Measurements from ENCODE around the gene RBM39. TPM values are rescaled to one million over a fixed set of nuclear protein-coding genes. Genes with fewer than 3 reads are reported as not detected.

Gene RBM39
- total and polyA plus RNA-seq, 2 of the 13 experiments (the other 11 are each of a cell fraction or from before 2014, with no cell fraction given): 788 to 920 TPM

DNA sequence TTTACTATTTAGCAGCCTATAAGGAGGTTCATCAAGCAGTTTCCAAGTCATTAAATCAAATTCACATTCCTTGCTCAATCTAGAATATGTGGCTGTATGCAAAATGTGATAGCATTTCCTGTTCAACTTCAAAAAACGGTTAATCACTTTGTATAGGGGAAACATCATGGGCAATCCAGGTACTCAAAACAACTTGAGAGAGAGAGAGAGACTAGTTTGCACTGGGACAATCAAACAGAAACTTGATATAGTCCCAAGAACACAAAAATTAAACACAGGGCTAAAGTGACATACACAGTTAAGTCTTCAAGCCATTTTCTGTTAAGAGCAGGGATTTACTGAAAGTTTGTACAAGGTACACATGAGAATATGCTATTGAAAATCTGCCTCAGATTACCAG lies 84.8 kb downstream of the RBM39 start:
- CTCF ChIA-PET (ENCODE audit: low intra/inter-chr PET ratio, low total read pairs): no interaction called here
- in situ Hi-C loops (cut with HindIII; ENCODE audit: extremely low pct_ligation_motif_present, low pct_unique_long_range_greater_than_20kb) (no loop called here), intact Hi-C loops (cut with micrococcal nuclease; ENCODE audit: unreplicated experiment) (no loop called here)
- Histone ChIP-seq H3K9me3 (ENCODE audit: low read length) (no peaks in the 10 kb centered on the region), H3K36me3 (replicated peaks in 1 of 2; ENCODE audit: control insufficient read depth in 1 of 2, insufficient read depth in 2 of 2, low read length in 2 of 2) (peaks cover 24 to 45% of the 10 kb centered on the region in 2 experiments), H3K4me3 (replicated peaks in 1 of 3; ENCODE audit: insufficient read depth in 1 of 3, low read depth in 2 of 3, low read length in 3 of 3) (no peak overlapping the region), H3K27ac (ENCODE audit: extremely low read length, insufficient read depth, low read length) (no peak overlapping the region), H3K27me3 (ENCODE audit: control insufficient read depth in 1 of 2, insufficient read depth in 2 of 2, low read length in 2 of 2) (no peaks in the 10 kb centered on the region), H2AFZ (ENCODE audit: low read length) (no peak overlapping the region), H3K9ac (ENCODE audit: insufficient read depth, low read depth, low read length) (no peak overlapping the region), H3K79me2 (ENCODE audit: insufficient read depth, low read length) (peaks cover 99% of the 10 kb centered on the region), H3K4me1 (ENCODE audit: insufficient read depth, low read length) (peaks cover 51% of the 10 kb centered on the region), H4K20me1 (ENCODE audit: insufficient read depth, low read length) (peaks cover 97% of the 10 kb centered on the region), H3K4me2 (ENCODE audit: low read depth, low read length) (no peak overlapping the region)
- ATAC-seq (no peak), FAIRE-seq (no peak), DNase-seq (ENCODE audit: low spot score) (no peak)
- POLR2A ChIA-PET: interaction anchor here (0.9 to 2.3 kb wide), 3 partner anchors 21 to 85 kb away, joined by 4 read pairs; partner anchors contain the start of gene RBM39
- 79% methylated on average over 1 of the region's 1 CpG for WGBS (ENCODE audit: low lambda C conversion rate)
- TF ChIP-seq ZBTB7B (CRISPR knock-in tag; IDR thresholded peaks at IDR 0.05): no peak
- TF ChIP-seq, protein P1, sequence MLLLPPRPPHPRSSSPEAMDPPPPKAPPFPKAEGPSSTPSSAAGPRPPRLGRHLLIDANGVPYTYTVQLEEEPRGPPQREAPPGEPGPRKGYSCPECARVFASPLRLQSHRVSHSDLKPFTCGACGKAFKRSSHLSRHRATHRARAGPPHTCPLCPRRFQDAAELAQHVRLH (CRISPR knock-in tag; IDR thresholded peaks at IDR 0.05; ENCODE audit: borderline replicate concordance, low read depth): 0 out of 2 replicates have a peak, but pooled peaks have one; percentile 25
- TF ChIP-seq ZNF34 (CRISPR knock-in tag; IDR thresholded peaks at IDR 0.05; ENCODE audit: borderline replicate concordance): no peak
- TF ChIP-seq ZNF792 (CRISPR knock-in tag; IDR thresholded peaks at IDR 0.05): 0 out of 2 replicates have a peak, but pooled peaks have one; percentile 24
- 0 out of 2 replicates have a peak, but pooled peaks have one; percentile 13 for TF ChIP-seq GLI4 (CRISPR knock-in tag; IDR thresholded peaks at IDR 0.05; ENCODE audit: borderline replicate concordance)
- TF ChIP-seq NCOA5 (CRISPR knock-in tag; IDR thresholded peaks at IDR 0.05): no peak
- 0 out of 2 replicates have a peak, but pooled peaks have one; percentile 15 for TF ChIP-seq RFX3 (CRISPR knock-in tag; IDR thresholded peaks at IDR 0.05)
- no TSS peak for BruUV-seq (replicated peaks)

DNA sequence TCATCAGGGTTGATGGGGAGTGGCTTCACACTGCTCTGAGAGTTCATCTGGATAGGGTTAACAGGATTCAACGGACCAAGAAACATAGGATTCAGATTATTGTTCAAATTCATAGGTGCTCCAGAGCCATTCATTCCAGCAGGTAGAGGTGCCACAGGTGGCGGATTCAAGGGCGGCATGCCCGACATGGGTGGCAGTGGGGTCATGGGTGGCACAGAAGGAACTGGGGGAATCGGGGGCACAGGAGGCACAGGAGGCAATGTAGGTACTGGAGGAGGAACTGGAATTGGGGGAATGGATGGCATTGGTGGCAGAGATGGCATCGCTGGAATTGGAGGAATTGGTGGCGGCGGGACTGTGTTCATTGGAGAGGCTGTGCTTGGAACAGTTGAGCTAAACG lies 87.6 kb downstream of the RBM39 start:
- Histone ChIP-seq H3K4me2 (ENCODE audit: low read depth, low read length) (no peak overlapping the region), H3K36me3 (replicated peaks in 1 of 2; ENCODE audit: control insufficient read depth in 1 of 2, insufficient read depth in 2 of 2, low read length in 2 of 2) (peaks cover 26 to 59% of the 10 kb centered on the region in 2 experiments), H3K9me3 (ENCODE audit: low read length) (no peaks in the 10 kb centered on the region), H4K20me1 (ENCODE audit: insufficient read depth, low read length) (peaks cover 85% of the 10 kb centered on the region), H3K9ac (ENCODE audit: insufficient read depth, low read depth, low read length) (no peak overlapping the region), H3K27ac (ENCODE audit: extremely low read length, insufficient read depth, low read length) (no peak overlapping the region), H3K27me3 (ENCODE audit: control insufficient read depth in 1 of 2, insufficient read depth in 2 of 2, low read length in 2 of 2) (no peaks in the 10 kb centered on the region), H2AFZ (ENCODE audit: low read length) (no peak overlapping the region), H3K4me3 (replicated peaks in 1 of 3; ENCODE audit: insufficient read depth in 1 of 3, low read depth in 2 of 3, low read length in 3 of 3) (no peak overlapping the region), H3K79me2 (ENCODE audit: insufficient read depth, low read length) (peaks cover 99% of the 10 kb centered on the region), H3K4me1 (ENCODE audit: insufficient read depth, low read length) (peaks cover 27% of the 10 kb centered on the region)
- 97% methylated on average over 9 of the region's 9 CpGs for WGBS (ENCODE audit: low lambda C conversion rate)
- ChIA-PET POLR2A (interaction anchor here (0.5 to 2.8 kb wide), 4 partner anchors 10 to 196 kb away, joined by 3 to 13 read pairs (median 6); partner anchors contain the start of genes CPNE1, RBM12 and RBM39), CTCF (ENCODE audit: low intra/inter-chr PET ratio, low total read pairs) (no interaction called here)
- BruUV-seq (replicated peaks): no TSS peak
- ATAC-seq: no peak
- DNase-seq (ENCODE audit: low spot score): no peak
- in situ Hi-C loops (cut with HindIII; ENCODE audit: extremely low pct_ligation_motif_present, low pct_unique_long_range_greater_than_20kb) (no loop called here), intact Hi-C loops (cut with micrococcal nuclease; ENCODE audit: unreplicated experiment) (no loop called here)
- FAIRE-seq: no peak
- TF ChIP-seq BRD4 (CRISPR knock-in tag; IDR thresholded peaks at IDR 0.05) (no peak), KDM4B (CRISPR knock-in tag; IDR thresholded peaks at IDR 0.05) (no peak), HNRNPL (IDR thresholded peaks at IDR 0.05; ENCODE audit: low read depth, low read length) (0 out of 2 replicates have a peak, but pooled peaks have one; percentile 53), TSC22D2 (CRISPR knock-in tag; IDR thresholded peaks at IDR 0.05; ENCODE audit: borderline replicate concordance) (no peak), ASH2L (IDR thresholded peaks at IDR 0.05; ENCODE audit: insufficient read length, low read depth, low read length) (no peak), RBM22 (optimal IDR thresholded peaks at IDR 0.05; ENCODE audit: low read length) (peak; percentile 3)
- TF ChIP-seq, protein P2, sequence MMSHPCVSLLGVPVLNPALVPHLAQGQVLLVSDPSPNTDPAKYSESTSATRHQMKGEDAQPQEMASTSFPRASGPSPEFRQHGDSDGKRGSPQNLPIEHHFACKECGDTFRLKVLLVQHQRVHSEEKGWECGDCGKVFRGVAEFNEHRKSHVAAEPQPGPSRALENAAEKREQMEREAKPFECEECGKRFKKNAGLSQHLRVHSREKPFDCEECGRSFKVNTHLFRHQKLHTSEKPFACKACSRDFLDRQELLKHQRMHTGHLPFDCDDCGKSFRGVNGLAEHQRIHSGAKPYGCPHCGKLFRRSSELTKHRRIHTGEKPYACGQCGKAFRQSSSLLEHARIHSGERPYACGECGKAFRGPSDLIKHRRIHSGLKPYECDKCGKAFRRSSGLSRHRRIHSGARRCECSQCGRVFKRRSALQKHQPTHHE (CRISPR knock-in tag; IDR thresholded peaks at IDR 0.05; ENCODE audit: borderline replicate concordance): no peak
- TF ChIP-seq, protein P3, sequence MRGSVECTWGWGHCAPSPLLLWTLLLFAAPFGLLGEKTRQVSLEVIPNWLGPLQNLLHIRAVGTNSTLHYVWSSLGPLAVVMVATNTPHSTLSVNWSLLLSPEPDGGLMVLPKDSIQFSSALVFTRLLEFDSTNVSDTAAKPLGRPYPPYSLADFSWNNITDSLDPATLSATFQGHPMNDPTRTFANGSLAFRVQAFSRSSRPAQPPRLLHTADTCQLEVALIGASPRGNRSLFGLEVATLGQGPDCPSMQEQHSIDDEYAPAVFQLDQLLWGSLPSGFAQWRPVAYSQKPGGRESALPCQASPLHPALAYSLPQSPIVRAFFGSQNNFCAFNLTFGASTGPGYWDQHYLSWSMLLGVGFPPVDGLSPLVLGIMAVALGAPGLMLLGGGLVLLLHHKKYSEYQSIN (CRISPR knock-in tag; IDR thresholded peaks at IDR 0.05; ENCODE audit: borderline replicate concordance): no peak
